Activated B cell treated with CpG ODN at 0.5 μM for 24 hours (primary cell): ENCODE measurements around the gene PDLIM5. TPM values are rescaled to one million over a fixed set of nuclear protein-coding genes. Genes with fewer than 3 reads are reported as not detected.

Experiments used
- ATAC-seq: fragments of 200-7000 bp; cut with Tn5 transposase; one replicate; pipeline ENCODE4 v1.10.0; 2021; ENCODE audit warnings: low read depth, mild to moderate bottlenecking, moderate library complexity
- CTCF ChIA-PET: fragments of 350-600 bp; sonication (Branson Sonifier 250); formaldehyde crosslinking; loops from one replicate; lab custom pipeline; 2021; ENCODE audit warnings: antibody characterized with exemption; lab: Charles Lee
- POLR2A ChIA-PET: fragments of 350-600 bp; sonication (Branson Sonifier 250); formaldehyde crosslinking; loops from one replicate; lab custom pipeline; 2021; ENCODE audit warnings: antibody characterized with exemption; lab: Charles Lee
- DNase-seq: peaks from one replicate; pipeline ENCODE4 v3.0.0; 2022
- H3K27ac Mint-ChIP-seq: one replicate; pipeline ENCODE4 v1.8.0; 2020; ENCODE audit warnings: mixed read lengths
- H3K27me3 Mint-ChIP-seq: one replicate; pipeline ENCODE4 v1.8.0; 2021; ENCODE audit warnings: mixed read lengths
- H3K36me3 Mint-ChIP-seq: one replicate; pipeline ENCODE4 v1.8.0; 2021; ENCODE audit warnings: low read depth, mixed read lengths
- H3K4me1 Mint-ChIP-seq: one replicate; pipeline ENCODE4 v1.8.0; 2021; ENCODE audit warnings: mixed read lengths
- H3K4me3 Mint-ChIP-seq: one replicate; pipeline ENCODE4 v1.8.0; 2020; ENCODE audit warnings: mild to moderate bottlenecking, mixed read lengths
- H3K9me3 Mint-ChIP-seq: one replicate; pipeline ENCODE4 v1.8.0; 2020; ENCODE audit warnings: mixed read lengths
- intact Hi-C: fragments of 100-400 bp; cut with micrococcal nuclease; formaldehyde crosslinking; loops from one replicate; pipeline ENCODE4 v1.15.1; 2024
- total RNA-seq: library from RNA; stranded (reverse); gene quantifications from 2 replicates; pipeline ENCODE4 v1.2.3, GENCODE V29; 2022
- TF ChIP-seq, protein P1 (sequence below): fragments of 200-600 bp; IDR thresholded peaks from one replicate; pipeline ENCODE4 v1.8.0; 2022; ENCODE audit warnings: antibody characterized with exemption, mild to moderate bottlenecking

PDLIM5 gene
- total RNA-seq, 1 donor from 2014 or later = 36.5 TPM

DNA sequence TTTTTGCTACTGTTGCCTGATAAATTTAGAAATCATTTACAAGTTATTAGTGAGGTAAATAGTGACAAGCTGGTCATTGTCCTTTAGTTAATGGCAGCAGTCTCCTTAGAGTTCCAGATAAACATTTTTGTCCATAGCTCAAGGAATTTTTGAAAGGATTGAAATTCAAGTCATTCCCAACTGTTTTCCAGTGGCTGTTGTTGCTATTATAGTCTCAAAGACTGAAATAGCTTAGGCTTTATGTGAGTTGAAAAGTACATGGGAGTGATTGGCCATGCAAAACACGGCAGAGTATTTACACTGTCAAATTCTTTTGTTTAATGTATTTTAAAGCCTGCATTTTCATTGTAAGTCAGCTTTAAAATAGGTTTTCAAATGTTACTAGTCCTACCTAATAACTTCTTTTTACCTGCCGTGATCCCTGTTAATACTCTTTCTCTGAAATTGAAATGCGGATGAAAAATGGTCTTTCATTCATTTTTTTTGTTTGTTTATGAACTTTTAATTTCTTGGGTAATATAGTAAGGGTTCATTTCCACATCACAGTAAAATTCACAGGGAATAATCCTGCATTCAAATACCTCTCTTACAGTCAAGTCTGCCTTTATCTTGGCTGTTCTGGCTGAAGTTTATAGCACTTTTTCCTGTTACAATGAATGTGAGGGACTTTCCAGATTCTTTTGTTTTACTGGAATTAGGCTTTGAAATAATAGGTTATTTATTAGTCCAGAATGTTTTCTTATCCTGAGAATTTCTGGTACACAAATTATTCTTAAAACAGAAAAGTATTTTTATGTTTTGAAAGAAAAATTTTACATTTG lies 85.1 kb downstream of the PDLIM5 start:
- ChIA-PET CTCF (no interaction called here), POLR2A (no interaction called here)
- Mint-ChIP-seq H3K4me1 (peaks cover 30% of the 10 kb centered on the region), H3K4me3 (no peak overlapping the region), H3K27ac (no peak overlapping the region), H3K9me3 (no peaks in the 10 kb centered on the region), H3K27me3 (no peaks in the 10 kb centered on the region), H3K36me3 (no peaks in the 10 kb centered on the region)
- TF ChIP-seq, protein P1, sequence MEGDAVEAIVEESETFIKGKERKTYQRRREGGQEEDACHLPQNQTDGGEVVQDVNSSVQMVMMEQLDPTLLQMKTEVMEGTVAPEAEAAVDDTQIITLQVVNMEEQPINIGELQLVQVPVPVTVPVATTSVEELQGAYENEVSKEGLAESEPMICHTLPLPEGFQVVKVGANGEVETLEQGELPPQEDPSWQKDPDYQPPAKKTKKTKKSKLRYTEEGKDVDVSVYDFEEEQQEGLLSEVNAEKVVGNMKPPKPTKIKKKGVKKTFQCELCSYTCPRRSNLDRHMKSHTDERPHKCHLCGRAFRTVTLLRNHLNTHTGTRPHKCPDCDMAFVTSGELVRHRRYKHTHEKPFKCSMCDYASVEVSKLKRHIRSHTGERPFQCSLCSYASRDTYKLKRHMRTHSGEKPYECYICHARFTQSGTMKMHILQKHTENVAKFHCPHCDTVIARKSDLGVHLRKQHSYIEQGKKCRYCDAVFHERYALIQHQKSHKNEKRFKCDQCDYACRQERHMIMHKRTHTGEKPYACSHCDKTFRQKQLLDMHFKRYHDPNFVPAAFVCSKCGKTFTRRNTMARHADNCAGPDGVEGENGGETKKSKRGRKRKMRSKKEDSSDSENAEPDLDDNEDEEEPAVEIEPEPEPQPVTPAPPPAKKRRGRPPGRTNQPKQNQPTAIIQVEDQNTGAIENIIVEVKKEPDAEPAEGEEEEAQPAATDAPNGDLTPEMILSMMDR = no peak
- no peak for ATAC-seq
- no peak for DNase-seq
- intact Hi-C loops = no loop called here

DNA sequence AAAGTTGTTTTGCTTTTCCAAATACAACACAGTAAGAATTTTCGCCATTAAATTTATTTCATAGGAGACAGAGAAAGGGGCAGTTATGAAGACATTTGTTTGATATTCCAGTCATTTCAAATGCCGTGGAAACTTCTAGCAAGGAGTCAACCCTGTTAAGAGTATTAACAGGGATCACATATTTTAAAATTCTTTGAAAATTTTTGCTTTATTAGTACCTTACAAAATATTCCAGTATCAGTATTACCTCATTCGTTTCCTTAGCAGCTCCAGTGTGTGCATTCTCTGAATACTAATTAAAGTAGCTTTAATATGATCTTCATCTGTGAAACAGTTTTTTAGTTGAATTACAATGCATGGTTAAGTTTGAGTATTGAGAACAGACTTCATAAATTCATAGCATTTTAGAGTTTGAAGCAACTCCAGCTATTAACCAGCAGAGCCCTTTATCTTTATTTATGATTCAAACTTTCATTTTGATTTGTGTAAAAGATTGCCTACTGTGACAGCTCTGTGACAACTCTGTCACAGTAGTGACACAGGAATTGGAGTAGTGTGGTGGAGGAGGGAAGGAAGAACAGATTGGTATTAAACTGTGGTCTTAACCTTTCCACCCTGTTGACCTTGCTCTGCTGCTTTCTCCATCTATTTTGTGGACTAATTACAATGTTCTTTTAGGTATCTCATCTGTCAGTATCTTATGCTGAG lies 86.3 kb downstream of the PDLIM5 start:
- peaks cover 26% of the 10 kb centered on the region for H3K4me1 Mint-ChIP-seq
- no peaks in the 10 kb centered on the region for H3K9me3 Mint-ChIP-seq
- TF ChIP-seq, protein P1 = no peak
- no peak for DNase-seq
- ATAC-seq = no peak
- POLR2A ChIA-PET = no interaction called here
- no peak overlapping the region for H3K27ac Mint-ChIP-seq
- CTCF ChIA-PET = no interaction called here
- H3K27me3 Mint-ChIP-seq = no peaks in the 10 kb centered on the region
- H3K4me3 Mint-ChIP-seq = no peak overlapping the region
- no peaks in the 10 kb centered on the region for H3K36me3 Mint-ChIP-seq
- intact Hi-C loops = no loop called here

DNA sequence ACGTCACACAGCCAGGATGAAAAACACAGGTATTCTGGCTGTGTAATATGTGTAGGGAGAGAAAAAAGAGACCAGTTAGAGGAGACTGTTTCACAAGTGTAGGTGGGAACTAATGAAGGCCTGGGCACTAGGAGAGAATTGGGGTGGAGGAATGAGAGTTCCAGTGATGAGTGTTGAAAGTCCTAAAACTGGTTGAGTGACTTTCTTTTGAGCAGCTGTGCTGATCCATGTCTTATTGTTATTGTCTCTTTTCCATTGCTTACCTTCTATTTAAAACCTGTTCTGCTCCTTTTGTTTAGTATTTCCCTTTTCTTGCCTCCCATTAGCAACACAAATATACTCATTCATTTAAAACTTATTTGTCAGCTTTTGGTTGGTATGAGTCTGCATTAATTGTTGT lies 88.7 kb downstream of the PDLIM5 start:
- ChIA-PET POLR2A (no interaction called here), CTCF (no interaction called here)
- Mint-ChIP-seq H3K9me3 (no peaks in the 10 kb centered on the region), H3K27ac (no peak overlapping the region), H3K27me3 (no peaks in the 10 kb centered on the region), H3K36me3 (peaks cover 4% of the 10 kb centered on the region), H3K4me1 (peaks cover 8% of the 10 kb centered on the region), H3K4me3 (no peak overlapping the region)
- DNase-seq = no peak
- TF ChIP-seq, protein P1 = no peak
- intact Hi-C loops = no loop called here
- ATAC-seq = no peak

DNA sequence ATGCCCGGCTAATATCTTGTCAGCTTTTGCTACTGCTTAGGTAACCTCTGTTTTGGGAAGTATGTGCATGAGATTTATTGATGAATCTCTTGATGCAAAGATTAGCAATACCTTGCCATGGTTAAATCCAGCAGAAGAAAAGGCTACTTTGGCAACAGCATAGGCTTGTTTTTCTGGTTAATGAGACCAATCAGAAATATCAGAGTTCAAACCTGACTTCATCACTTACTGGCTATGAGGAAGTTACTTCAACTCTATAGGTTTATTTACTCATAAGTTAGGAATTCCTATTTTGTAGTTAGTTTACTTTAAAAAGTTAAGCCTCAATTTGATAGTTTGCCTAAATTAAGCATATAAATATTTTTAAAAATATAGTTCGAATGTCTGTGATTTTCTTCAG lies 93.1 kb downstream of the PDLIM5 start:
- peaks cover 4% of the 10 kb centered on the region for H3K4me1 Mint-ChIP-seq
- no peak overlapping the region for H3K27ac Mint-ChIP-seq
- POLR2A ChIA-PET = no interaction called here
- H3K9me3 Mint-ChIP-seq = no peaks in the 10 kb centered on the region
- TF ChIP-seq, protein P1 = no peak
- CTCF ChIA-PET = no interaction called here
- H3K4me3 Mint-ChIP-seq = no peak overlapping the region
- ATAC-seq (no peak), DNase-seq (no peak)
- H3K27me3 Mint-ChIP-seq = no peaks in the 10 kb centered on the region
- H3K36me3 Mint-ChIP-seq = peaks cover 8% of the 10 kb centered on the region
- intact Hi-C loops = no loop called here

DNA sequence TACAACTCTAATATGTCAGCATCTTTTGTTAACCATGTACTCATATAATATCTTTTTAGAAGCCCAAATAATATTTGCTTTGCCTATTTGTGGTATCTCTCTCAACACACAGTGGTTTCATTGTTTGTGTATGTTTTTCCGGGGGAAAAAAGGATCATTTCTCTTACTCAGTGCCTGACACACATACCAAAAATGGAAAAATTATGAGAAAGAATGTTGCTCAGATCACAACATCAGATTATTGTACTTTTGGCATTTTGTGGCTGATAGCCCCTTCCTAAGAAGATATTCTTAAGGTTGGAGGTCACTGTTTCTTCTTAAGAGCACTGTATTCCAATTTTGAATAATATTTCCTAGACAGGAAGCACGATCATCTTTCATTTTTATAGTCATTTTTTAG lies 93.6 kb downstream of the PDLIM5 start:
- no peak for DNase-seq
- intact Hi-C loops = no loop called here
- Mint-ChIP-seq H3K36me3 (peaks cover 8% of the 10 kb centered on the region), H3K27ac (no peak overlapping the region), H3K27me3 (no peaks in the 10 kb centered on the region), H3K4me3 (no peak overlapping the region), H3K4me1 (peaks cover 4% of the 10 kb centered on the region), H3K9me3 (no peaks in the 10 kb centered on the region)
- TF ChIP-seq, protein P1 = no peak
- ChIA-PET CTCF (no interaction called here), POLR2A (no interaction called here)
- ATAC-seq = no peak
